GM18517 (cell line): ENCODE data around the gene TTC34.

Experiments used
- ATAC-seq: cut with Tn5 transposase; IDR thresholded peaks from one replicate; pipeline ENCODE4 v1.9.1; 2021; ENCODE audit warnings: mild to moderate bottlenecking, moderate library complexity; ENCODE audit not compliant: unreplicated experiment

The TTC34 gene

DNA sequence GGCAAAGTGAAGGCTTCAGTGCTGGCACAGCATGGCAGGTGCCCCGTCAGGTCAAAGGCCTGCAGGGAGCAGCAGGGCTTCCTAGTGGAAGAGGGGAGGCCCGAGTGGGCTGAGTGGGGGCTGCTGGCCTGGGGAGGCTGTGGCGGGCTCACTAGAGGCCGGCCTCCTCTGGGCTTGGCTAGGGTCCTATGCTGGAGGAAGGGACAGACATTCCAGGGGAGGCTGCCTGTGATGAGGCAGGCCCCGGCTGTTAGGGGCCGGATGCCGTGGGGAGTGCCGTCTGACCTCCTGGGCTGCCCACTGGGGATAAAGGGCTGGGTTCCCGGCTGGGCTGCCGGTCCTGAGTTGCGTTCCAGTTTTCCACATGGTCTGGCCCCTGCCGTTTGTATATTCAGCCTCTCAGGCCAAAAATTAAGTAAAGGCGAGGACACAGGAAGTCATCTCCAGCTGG is 193.8 kb downstream of the TTC34 start:
- no peak for ATAC-seq

DNA sequence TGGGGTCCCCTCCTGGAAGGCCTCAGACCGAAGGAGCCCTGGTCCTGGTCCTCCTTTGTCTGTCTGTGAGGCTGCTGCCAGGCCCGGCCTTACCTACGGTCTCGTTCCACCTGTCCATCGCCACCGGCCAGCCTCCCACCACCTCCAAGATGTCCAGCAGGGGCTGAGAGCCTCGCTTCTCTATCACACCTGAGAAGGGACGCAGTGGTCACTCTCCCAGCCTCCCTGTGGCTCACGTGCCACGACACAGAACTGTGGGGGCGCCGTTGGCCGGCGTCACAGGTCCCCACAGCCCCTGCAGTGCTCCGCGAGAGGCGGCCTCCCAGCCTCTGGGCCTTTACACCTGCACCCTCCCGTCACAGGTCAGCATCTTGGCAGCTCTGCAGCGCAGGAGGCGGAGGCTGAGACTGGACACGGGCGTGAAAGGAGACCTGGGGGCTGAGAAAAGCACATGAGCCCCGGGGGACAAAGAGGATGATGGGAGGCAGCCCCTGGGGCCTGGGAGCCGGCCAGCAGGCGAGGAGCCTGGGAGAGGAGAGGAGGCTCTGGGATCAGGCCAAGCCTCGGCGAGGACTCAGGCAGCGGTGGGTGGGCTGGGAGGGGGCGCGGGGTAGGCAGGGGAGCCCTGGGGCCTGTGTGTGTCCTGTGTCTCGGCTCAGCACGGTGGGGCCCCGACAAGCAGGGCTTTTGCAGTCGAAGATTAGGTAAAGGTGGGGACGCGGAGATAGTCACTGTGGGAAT is 194.4 kb downstream of the TTC34 start:
- no peak for ATAC-seq

DNA sequence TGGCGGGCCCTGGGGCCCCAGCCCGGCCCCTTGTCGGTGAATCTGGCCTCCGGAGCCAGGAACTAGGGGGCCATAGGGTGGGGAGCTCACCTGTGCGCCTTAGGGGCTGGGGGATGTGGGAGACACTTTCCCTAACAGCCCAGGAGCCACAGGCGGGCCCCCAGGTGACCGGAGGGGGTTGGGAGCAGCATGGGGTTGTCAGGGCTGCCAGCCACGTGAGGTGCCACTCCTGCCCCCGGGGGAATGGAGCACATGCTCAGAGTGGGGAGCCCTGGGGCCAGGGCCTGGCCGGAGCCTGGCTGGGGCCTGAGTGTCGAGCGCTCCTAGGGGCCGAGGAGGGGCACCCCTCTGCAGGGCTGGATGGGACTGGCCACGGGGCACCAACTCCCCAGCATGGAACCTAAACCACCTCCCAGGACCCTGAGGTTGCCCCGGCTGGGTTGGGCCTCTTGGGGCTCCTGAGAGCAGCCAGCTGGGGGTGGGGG is 195.1 kb downstream of the TTC34 start:
- ATAC-seq = no peak

DNA sequence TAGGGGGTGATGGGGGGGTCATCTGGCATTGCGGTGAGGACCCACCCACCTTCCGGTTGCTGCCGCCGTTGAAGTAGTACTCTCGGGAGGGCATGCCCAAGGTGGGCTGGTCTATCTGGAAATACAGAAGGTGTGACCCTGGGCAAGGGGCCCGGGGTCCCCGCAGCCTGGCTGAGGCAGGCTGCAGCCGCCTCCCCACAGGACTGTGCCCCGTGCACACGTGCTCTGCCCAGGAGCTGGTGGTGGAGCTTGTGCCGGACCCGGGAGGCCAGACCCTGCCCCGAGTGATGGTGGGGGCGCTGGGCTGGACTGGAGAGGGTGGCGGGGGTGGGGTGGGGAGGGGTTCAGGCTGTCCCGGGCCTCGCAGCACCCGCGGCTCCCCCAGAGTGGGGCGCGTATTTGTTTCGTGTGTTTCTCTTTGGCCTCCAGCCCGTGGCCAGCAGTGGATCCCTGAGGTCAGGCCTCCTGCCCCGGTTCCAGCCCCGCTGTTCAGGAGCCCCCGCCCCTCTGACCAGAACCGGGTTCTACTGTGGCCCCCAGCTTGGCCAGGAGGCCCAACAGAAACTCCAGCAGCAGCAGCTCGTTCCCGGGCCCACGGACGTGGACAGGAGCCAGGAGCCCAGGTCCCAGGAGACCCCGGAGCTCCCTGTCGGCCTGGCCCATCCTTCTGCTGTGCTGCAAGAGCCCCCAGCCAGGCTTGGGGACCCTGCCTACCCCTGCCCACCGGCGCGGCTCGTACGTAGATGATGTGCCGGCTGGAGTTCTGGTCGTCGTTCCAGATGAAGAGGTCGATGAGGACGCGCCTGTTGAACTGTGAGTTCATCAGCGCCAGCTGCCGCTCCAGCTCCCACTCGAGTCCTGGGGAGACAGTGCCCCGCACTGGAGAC is 195.7 kb downstream of the TTC34 start:
- ATAC-seq = no peak

DNA sequence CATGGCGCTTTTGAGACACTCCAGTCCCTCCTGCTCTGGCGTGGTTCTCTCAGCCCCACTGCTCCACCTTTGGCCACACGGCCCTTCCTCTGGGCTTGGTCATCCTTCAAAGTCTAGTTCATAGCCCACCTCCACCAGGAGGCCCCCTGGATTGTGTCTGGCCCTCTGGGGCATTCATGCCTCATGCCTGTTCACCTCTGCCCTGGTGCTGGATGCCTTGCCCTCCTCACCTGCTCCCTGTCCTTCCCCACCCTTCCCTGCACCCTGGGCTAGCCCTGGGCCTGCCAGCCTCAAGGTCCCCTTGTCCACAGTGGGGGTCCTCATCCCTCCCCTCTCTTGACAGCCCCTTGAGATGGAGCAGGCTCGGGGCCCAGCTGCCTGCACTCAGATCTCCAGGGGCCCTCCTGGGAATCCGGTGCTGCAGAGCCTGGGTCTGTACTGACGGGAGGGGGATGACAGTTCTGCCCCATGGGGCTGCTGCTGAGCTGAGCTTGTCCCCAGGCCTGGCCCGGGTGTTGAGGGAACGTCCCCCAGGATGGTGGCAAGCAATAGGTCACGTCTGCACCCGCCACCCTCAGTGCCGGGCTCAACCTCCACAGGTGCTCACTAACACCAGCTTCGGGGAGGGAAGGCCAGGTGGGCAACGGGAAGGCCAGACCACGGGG is 196.5 kb downstream of the TTC34 start:
- ATAC-seq = no peak

DNA sequence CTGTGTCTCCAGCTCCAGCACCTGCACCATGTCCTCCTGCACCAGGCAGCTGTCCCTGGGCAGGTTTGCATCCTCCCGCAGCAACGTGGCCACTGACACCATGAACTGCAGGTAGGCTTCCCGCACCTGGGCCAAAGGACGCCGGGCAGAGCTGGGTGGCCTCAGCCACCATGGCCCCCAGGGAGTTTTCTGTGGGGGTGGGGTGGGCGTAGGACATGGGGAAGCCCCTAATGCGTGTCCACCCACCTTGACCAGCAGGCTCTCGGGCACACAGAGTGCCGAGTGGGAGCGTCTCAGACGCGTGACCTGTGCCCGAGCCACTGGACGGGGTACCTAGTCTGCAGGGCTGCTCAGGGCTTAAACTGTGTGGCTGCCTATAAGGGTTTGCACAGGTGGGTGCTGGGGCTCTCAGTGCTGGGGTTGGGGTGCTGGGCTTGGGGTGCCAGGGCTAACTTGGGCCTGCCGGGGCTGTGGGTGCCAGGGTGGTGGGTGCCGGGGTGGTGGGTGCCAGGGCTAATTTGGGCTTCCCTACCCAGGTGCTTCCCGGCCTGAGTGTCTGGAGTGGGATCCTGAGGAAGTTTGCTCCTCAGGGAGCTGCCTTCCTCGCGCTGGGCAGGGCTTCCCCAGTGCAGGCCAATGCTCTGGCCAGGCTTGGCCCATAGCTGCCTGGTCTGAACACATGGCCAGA is 197.2 kb downstream of the TTC34 start:
- ATAC-seq = no peak

DNA sequence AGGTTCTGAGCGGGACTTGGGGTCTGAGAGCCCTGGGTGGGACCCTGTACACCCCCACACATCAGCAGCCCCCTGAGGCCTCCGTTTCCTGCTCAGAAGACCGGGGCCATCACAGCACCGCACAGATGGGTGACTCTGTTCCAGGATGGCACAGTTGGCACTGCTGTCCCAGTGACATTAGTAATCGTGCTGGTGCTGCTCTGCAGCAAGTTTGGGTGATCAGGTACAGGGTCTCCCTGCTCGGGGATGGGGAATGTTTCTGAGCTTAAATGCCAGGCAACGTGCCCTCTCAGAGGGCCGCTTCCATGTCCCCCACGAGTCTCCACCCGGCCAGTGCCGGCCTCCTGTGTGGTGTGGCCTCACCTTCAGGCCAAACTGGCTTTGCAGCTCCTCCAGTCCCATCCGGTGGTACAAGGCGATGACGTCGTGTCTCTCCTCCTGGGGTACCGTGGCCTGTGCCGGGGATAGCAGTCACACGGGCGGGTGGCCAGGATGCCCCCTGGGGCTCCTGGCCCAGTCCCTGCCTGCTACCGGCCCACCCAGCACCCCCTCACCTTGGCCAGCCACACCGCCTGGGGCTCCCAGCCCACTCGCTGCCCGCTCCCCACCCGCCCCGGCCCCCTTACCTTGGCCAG is 197.9 kb downstream of the TTC34 start:
- ATAC-seq = no peak

DNA sequence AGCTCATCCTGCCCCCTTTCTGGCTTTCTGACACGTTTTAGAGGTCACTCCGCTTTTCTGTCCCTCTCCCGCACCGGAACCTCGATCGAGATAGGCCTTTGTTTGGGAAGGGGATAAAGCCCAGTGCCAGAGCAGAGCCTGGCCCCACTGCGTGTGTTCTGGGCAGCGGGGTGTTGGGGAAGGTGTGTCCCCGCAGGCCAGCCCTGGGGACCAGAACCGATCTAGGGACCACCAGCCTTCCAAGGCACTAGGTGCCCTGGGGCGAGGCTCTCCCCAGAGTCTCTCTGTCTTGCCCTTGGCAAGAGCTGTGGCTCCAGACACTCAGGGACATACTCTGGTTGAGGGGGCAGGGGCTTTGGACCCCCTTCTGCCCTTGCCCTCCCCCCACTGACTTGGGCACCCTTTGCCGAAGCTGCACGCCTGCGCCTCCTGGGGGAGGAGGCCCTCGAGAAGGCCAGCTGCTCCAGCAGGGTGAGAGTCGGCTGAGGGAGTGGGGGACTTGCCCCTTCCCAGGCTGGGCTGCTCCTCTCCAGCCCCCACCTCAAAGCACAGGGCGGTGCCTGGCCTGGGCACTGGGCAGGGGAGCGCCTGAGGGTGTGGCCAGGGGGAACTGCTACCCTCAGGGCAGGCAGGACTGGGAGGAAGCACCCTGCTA is 198.5 kb downstream of the TTC34 start:
- ATAC-seq = no peak

DNA sequence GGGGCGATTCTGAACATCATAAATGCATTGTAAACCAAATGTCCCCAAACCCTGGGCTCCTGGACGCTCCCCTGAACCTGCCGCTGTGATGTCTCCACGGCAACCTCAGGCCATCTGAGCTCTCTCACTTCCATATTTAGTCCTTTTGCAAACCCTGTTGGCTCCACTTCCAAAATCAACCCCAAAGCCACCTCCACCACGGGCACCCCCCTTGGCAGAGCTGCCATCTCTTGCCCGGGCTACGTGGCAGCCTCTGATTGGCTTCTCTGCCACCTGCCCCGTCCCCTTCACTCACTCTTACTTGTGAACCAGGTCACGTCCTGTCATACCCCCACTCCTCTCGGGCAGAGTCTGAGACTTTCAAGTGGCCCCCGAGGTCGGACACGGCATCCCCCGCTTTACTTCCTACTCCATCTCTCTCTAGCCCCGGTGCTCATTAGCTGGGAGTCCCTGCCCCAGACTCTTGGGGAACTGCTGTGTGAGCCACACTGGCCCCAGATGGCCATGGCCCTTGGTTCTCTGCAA is 199.1 kb downstream of the TTC34 start:
- no peak for ATAC-seq

DNA sequence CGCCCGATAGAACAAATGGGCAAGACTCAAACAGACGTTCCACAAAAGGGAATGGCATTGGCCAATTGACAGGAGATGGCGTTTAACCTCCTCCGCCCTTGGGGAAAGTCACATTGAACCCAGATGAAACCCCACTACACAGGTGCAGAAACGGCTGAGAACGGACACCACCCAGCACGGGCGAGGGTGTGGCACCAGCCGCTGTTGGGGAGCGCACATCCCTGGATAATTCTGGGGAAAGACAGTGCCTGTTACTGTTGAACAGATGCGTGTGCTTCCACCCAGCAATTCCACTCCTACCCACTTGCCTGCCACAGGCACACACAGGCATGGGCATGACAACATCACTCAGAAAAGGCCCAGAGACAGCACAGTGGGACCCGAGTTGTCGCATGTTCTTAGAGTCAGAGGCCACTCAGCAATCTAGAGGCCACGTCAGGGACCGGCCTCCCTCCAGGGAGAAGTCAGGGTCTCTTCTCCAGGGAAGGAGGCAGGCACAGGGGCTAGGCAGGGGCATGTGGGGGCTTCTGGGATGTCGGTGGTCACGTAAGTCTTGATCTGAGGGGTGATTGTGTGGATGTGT is 199.7 kb downstream of the TTC34 start:
- no peak for ATAC-seq

DNA sequence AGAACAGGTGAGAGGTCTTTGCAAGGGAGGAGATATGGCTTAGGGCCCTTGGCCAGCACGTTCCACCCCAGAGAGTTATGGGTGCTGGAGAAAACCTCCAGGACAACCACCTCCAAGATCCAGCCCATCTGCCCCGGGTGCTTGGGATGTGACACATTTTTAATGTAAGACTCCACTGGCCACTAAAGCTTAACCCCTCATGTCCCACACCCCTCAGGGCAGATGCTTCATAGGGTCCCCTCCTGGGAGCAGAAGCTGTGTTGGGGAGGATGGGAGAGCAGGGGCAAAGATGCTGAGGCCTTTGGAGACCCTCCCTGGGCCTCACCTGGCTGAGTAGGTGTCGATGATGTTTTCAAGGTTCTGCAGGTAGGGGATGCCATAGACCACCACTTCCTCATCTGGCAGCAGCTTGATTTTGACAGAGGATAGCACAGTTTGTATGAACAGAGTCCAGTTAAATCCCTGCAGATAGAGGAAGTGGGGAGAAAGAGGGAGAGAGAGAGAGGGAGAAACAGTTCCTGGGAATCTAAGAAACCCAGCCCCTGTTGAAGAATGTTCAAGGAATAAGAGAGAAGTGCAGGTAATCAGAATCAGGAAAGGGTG is 203.1 kb downstream of the TTC34 start:
- ATAC-seq = no peak

DNA sequence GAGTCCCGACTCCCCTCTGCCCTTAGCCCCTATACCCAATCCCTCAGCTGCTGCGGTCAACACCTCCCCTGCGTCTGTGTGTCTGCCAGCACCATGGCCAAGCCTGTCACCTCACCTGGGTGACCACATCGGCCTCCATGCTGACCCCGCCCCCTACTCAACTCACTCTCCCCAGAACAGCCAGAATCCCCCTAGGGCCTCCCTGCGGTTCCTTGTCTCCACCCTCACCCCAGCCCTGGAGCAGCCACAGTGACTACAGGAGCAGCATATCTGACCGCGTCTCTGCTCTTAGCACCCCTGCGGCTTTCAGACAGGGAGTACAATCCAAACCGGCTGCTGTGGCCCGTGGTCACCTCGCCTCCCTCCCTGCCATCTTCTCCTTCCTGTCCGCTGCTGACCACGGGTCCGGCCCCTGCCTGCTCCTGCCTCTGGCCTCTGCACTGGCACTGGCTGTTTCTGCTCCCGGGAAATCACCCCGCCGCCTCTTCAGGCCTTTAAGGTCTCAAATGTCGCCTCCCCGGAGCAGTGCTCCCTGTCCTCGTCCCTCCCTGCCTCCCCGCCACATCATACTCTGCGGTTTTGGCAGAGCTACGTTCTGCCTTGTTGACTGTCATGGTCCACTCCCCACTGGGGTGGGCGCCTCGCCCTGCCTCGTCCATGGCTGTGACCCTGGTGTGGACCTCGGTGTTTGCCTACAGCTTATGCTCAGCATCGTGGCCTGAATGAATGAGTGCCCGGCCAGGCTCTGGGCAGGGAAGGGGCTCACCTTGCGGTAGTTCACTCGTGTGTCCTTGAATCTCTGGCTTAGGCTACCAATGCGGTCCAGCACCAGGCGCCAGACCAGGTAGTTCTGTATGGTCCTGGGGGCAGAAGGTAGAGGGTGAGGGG is 203.8 kb downstream of the TTC34 start:
- ATAC-seq = no peak

DNA sequence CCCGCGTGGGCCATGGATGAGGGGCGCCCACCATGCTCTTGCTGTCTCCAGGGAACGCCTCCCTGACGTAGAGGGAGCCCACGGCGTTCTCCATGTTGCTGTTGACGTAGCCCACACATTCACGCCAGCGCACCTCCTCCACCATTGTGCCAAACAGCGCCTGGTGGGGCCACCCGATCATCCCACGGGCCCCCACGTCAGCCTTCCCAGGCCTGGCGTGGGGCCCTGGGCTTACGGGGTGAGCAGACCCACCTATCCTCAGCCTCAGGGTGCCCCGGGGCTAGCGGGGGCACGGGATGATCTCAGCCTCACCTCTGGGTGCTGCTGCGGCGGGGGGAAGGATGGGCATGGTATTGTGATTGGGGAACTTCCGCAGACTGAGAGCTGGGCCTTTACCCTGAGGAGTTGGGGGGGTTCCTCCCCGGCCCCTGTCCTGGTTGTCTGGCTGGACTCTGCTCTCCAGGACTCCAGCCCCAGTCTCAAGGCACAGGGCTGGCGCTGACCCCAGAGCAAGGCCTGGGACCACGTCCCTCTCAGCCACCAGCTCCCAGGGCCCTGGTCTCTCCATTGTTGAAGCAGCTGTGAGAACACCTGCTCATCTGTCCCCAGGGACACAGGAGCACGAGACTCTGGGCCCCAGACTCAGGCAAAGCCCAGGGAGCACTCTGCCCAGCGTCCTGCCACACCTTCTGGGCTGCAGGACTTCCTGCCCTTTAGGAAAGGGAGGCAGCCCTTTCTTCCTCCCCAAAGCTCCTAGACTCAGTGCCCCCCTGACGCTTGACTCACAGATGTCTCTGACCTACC is 204.8 kb downstream of the TTC34 start:
- no peak for ATAC-seq

DNA sequence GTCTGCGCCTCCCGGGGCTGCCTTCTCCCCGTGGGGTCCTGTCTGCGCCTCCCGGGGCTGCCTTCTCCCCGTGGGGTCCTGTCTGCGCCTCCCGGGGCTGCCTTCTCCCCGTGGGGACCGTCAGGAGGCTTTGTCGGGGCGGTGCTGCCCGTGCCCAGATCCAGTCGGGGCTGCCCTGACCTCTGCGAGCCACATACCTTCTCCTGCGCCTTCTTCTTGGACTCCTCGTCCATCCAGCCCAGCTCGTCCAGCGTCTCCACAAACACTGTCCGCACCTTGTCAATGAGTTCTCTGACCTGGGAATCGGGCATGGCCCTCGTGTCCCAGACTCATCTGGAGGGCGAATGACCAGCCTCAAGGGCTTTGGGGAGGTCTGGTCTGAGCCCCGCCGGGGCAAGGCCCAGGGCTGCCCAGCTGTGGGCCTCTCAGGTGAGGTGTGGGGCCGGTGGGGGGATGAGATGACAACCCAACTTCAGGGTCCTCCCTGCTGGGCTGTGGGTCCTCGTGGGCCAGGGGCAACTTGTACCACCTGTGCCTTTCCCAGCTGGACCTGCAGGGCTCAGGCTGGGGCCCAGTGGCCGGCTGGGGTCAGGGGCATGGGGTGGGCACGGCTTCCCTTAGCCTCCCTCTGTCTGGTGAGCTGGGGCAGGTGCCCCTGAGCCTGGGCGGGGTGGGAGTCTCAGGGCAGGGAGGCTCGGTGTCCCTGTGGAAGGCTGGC is 205.5 kb downstream of the TTC34 start:
- ATAC-seq = no peak

DNA sequence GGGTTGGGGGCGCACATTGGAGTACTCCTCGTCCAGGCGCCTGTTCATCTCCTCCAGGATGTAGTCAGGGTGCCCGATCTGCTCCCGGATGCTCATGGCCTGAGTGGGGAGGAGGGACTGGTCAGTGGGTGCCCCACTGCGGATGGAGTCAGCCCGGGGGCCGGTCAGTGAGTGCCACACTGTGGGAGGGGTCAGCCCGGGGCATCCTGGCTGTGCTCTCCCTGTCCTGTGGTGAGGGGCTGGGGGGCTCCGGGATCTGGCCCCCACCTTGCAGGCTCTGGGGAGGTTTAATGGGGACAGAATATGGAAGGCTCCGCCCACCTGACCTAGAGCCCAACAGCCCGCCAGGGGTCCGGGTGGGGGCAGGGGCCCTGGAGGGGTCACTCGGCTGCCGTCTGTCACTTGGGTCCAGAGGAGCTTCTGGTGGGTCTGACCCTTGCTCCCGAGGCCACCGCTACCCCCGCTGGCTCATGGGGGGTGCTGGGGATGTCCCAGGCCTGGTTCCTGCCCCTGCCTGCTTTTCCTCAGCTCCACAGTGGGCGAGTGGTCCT is 206.2 kb downstream of the TTC34 start:
- no peak for ATAC-seq

DNA sequence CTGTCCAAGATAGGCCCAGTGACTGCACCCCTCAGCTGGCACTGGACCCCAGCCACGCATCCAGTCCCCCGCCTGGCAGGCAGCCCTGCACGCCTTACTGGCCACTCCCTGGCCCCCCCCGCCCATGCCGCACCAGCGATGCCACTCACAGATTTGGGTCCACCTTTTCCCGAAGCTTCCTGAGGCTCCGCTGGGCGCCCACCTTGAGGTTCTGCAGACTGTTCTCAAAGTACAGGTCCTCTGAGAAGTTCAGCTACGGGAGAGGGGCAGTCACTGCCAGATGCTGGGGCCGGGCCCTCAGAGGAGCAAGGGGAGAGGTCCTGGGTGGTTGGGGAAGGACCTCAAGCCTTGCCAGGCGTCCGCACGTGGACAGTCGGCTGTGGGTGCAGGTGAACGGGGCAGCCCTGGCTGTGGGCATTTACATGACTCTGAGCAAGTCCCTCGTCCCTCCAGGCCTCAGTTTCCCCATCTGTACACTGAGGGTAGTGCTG is 206.8 kb downstream of the TTC34 start:
- ATAC-seq = no peak
